Activated CD4-positive, alpha-beta T cell treated with anti-CD3 and anti-CD28 coated beads, Interleukin-2, amount 10 ng/mL, durations not matched to agents 24 days and 14 days (primary cell): ENCODE results near the gene SAXO2. TPM values are rescaled to one million over a fixed set of nuclear protein-coding genes. Genes with fewer than 3 reads are reported as not detected.
"Not testable (repeated sequence)": the region's sequence is repeated elsewhere in the genome, so short reads cannot be mapped to it uniquely, and the experiment has no call there.

ENCODE experiments used
- DNase-seq: peaks from one replicate; pipeline ENCODE4 v3.0.0; 2022
- H3K27ac Mint-ChIP-seq: one replicate; pipeline ENCODE4 v1.8.0; 2022; ENCODE audit warnings: mild to moderate bottlenecking, mixed read lengths
- H3K27me3 Mint-ChIP-seq: one replicate; pipeline ENCODE4 v1.8.0; 2022; ENCODE audit warnings: mixed read lengths
- H3K36me3 Mint-ChIP-seq: one replicate; pipeline ENCODE4 v1.8.0; 2022; ENCODE audit warnings: low read depth, mild to moderate bottlenecking, mixed read lengths
- H3K4me1 Mint-ChIP-seq: one replicate; pipeline ENCODE4 v1.8.0; 2021; ENCODE audit warnings: mixed read lengths
- H3K4me3 Mint-ChIP-seq: one replicate; pipeline ENCODE4 v1.8.0; 2022; ENCODE audit warnings: mild to moderate bottlenecking, moderate library complexity, mixed read lengths
- H3K9me3 Mint-ChIP-seq: one replicate; pipeline ENCODE4 v1.8.0; 2021; ENCODE audit warnings: mixed read lengths
- intact Hi-C: fragments of 100-400 bp; cut with micrococcal nuclease; formaldehyde crosslinking; loops from one replicate; pipeline ENCODE4 v1.15.1; 2023
- total RNA-seq: library from RNA; stranded (reverse); gene quantifications from 2 replicates; pipeline ENCODE4 v1.2.3, GENCODE V29; 2022

SAXO2 gene
- total RNA-seq, 1 donor from 2014 or later = 1.1 TPM

GRCh38 chr15:82327372-82327771, 64.8 kb downstream of the SAXO2 start:
- H3K36me3 Mint-ChIP-seq, H3K9me3 Mint-ChIP-seq, H3K4me3 Mint-ChIP-seq, H3K27ac Mint-ChIP-seq, DNase-seq, intact Hi-C loops, H3K4me1 Mint-ChIP-seq, H3K27me3 Mint-ChIP-seq: not testable (repeated sequence)

GRCh38 chr15:82329039-82329438, 66.4 kb downstream of the SAXO2 start:
- H3K4me1 Mint-ChIP-seq, H3K27ac Mint-ChIP-seq, DNase-seq, H3K4me3 Mint-ChIP-seq, H3K27me3 Mint-ChIP-seq, intact Hi-C loops, H3K36me3 Mint-ChIP-seq, H3K9me3 Mint-ChIP-seq: not testable (repeated sequence)

GRCh38 chr15:82330921-82331320, 68.3 kb downstream of the SAXO2 start:
- intact Hi-C loops, H3K27ac Mint-ChIP-seq, H3K9me3 Mint-ChIP-seq, H3K27me3 Mint-ChIP-seq, H3K4me1 Mint-ChIP-seq, H3K36me3 Mint-ChIP-seq, H3K4me3 Mint-ChIP-seq, DNase-seq: not testable (repeated sequence)

GRCh38 chr15:82331576-82332304, 69.1 kb downstream of the SAXO2 start:
- H3K27me3 Mint-ChIP-seq, H3K4me3 Mint-ChIP-seq, DNase-seq, H3K9me3 Mint-ChIP-seq, intact Hi-C loops, H3K27ac Mint-ChIP-seq, H3K4me1 Mint-ChIP-seq, H3K36me3 Mint-ChIP-seq: not testable (repeated sequence)

- intact Hi-C loops, H3K27me3 Mint-ChIP-seq, H3K4me3 Mint-ChIP-seq, DNase-seq, H3K9me3 Mint-ChIP-seq, H3K36me3 Mint-ChIP-seq, H3K27ac Mint-ChIP-seq, H3K4me1 Mint-ChIP-seq: not testable (repeated sequence)
Observed at GRCh38 chr15:82332711-82333602, 70.3 kb downstream of the SAXO2 start.

- DNase-seq, H3K4me1 Mint-ChIP-seq, H3K36me3 Mint-ChIP-seq, H3K27ac Mint-ChIP-seq, H3K4me3 Mint-ChIP-seq, H3K9me3 Mint-ChIP-seq, H3K27me3 Mint-ChIP-seq, intact Hi-C loops: not testable (repeated sequence)
Observed at GRCh38 chr15:82333603-82334553, 71.3 kb downstream of the SAXO2 start.

Other genes with a start within 250 kb of the SAXO2 start
- 1.1 TPM in 2 replicates for gene MEX3B, start 216.8 kb upstream of the SAXO2 start, total RNA-seq
- 23.7 and 27.2 TPM in 2 replicates for gene EFL1, start 84 bp upstream of the SAXO2 start, total RNA-seq
- 0.76 and 0.96 TPM in 2 replicates for gene GOLGA6L10, start 86.7 kb downstream of the SAXO2 start, total RNA-seq
- gene GOLGA6L9, start 167.0 kb downstream of the SAXO2 start, total RNA-seq = 1.5 and 1.8 TPM in 2 replicates